ENCODE results near the gene GRN.

Gene GRN

DNA sequence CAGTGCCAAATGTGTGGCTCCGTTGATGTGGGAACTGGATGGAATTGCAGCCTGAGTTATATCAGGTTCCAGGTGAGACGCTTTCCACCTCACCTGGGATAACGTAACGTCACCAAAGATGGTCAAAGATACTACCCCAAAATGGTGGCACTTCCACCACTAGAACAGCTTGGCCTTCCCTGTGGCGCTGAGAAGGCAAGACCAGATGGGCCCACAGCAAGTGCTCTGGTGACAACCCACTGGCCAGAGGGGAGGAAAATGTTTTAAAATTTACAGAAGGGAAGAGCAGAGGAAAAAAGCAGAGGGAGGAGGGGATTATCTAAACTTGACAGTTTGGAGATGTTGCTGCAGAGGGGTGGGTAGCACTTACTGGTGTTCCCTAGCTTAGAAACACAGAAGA, 51.8 kb downstream of the GRN start:
- WGBS: 98% methylated on average over 3 of the region's 5 CpGs
- H2BK15ac ChIP-seq (ENCODE audit: low read depth, poor library complexity, severe bottlenecking): no peak overlapping the region
- H3K79me1 ChIP-seq (replicated peaks; ENCODE audit: low read length, poor library complexity, severe bottlenecking): peaks cover 28% of the 10 kb centered on the region
- no peak overlapping the region for H2AK5ac ChIP-seq (ENCODE audit: low read length, severe bottlenecking)
- no peak overlapping the region for H4K8ac ChIP-seq (ENCODE audit: low read length)
- H3K27ac ChIP-seq (ENCODE audit: low read length, poor library complexity, severe bottlenecking): no peak overlapping the region
- H2BK5ac ChIP-seq (ENCODE audit: low read depth, low read length, poor library complexity, severe bottlenecking): no peak overlapping the region
- peaks cover 43 to 68% of the 10 kb centered on the region in 2 experiments for H3K36me3 ChIP-seq (ENCODE audit: control insufficient read depth in 1 of 2, insufficient read depth in 2 of 2, low read depth in 1 of 2, low read length in 2 of 2)
- no peak overlapping the region for H3K4ac ChIP-seq (ENCODE audit: low read depth in 1 of 2, low read length in 2 of 2)
- no peak overlapping the region for H3K23ac ChIP-seq (ENCODE audit: low read length in 2 of 2)
- no peak overlapping the region for H3K14ac ChIP-seq (ENCODE audit: low read length in 2 of 2)
- H3K27me3 ChIP-seq (ENCODE audit: control insufficient read depth in 1 of 2, insufficient read depth in 1 of 2, low read length in 2 of 2): no peaks in the 10 kb centered on the region
- no peak overlapping the region for H3K4me2 ChIP-seq (ENCODE audit: low read length, poor library complexity, severe bottlenecking)
- H2BK120ac ChIP-seq (ENCODE audit: low read depth, low read length): no peak overlapping the region
- H3K9me3 ChIP-seq (ENCODE audit: control insufficient read depth, low read length): no peaks in the 10 kb centered on the region
- H4K91ac ChIP-seq (ENCODE audit: low read length): no peak overlapping the region
- no peak for DNase-seq
- H2BK12ac ChIP-seq (ENCODE audit: low read length in 2 of 2): no peak overlapping the region
- peaks cover 5% of the 10 kb centered on the region for H3K4me1 ChIP-seq (ENCODE audit: control insufficient read depth, insufficient read depth, low read depth, low read length)
- no peak overlapping the region for H3K9ac ChIP-seq (ENCODE audit: low read length)
- no peak overlapping the region for H3K18ac ChIP-seq (ENCODE audit: low read depth in 1 of 2, low read length in 2 of 2)
- H3K4me3 ChIP-seq (ENCODE audit: insufficient read depth in 1 of 2, low read depth in 1 of 2, low read length in 2 of 2): no peak overlapping the region
- no peak overlapping the region for H2AFZ ChIP-seq (ENCODE audit: low read depth, low read length)

DNA sequence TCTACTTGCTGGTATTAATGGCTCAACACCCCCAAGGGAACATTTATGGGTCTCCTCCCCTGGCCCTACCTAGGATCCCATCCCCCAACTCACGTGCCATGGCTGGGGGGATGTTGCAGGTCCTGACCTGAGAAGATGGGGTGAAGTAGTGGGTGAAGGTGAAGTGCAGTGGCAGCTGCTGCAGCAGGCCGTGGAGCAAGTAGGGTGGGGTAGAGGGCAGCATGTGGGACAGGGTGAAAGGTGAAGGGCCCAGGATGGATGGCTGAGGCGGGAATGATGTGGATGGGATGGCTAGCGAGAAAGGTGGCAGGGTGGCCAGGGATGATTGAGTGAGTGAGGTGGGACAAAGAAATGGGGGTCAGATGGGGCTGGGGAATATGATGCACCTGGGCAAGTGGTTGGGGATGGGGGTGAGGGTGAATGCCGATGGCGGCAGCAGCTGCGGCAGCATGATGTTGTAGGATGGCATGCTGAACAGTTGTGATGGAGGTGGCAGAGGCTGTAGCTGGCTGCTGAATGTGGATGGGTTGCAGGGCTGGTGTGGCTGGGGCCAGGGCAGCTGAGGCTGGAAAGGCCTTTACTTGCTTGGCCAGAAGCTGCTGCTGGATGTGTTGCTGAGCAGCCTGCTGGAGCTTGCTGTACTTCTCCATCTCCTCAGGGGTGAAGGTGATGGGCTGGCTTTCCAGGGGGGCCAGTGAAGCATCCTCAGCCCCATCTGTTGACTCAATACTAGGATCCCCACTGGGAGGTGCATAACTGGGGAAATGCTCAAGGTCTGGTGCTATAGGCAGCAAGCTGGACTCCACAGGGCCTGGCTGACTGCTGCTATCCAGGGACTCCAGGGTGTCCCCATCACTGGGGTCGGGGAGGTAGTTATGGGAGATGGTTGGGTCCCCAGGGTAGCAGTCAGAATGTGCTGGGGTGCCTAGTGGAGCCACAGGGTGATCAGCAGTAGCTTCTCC, 52.7 kb downstream of the GRN start:
- Histone ChIP-seq H3K9me3 (ENCODE audit: control insufficient read depth, low read length) (no peaks in the 10 kb centered on the region), H2BK5ac (ENCODE audit: low read depth, low read length, poor library complexity, severe bottlenecking) (no peak overlapping the region), H3K27me3 (ENCODE audit: control insufficient read depth in 1 of 2, insufficient read depth in 1 of 2, low read length in 2 of 2) (no peaks in the 10 kb centered on the region), H3K4me3 (ENCODE audit: insufficient read depth in 1 of 2, low read depth in 1 of 2, low read length in 2 of 2) (no peak overlapping the region), H2BK120ac (ENCODE audit: low read depth, low read length) (no peak overlapping the region), H3K4me2 (ENCODE audit: low read length, poor library complexity, severe bottlenecking) (no peak overlapping the region), H2AK5ac (ENCODE audit: low read length, severe bottlenecking) (no peak overlapping the region), H3K27ac (ENCODE audit: low read length, poor library complexity, severe bottlenecking) (no peak overlapping the region), H3K9ac (ENCODE audit: low read length) (no peak overlapping the region), H4K91ac (ENCODE audit: low read length) (peak overlapping the region; percentile 10), H2BK12ac (ENCODE audit: low read length in 2 of 2) (no peak overlapping the region), H3K79me1 (replicated peaks; ENCODE audit: low read length, poor library complexity, severe bottlenecking) (peaks cover 28% of the 10 kb centered on the region), H3K4ac (ENCODE audit: low read depth in 1 of 2, low read length in 2 of 2) (no peak overlapping the region), H3K23ac (ENCODE audit: low read length in 2 of 2) (peak overlapping the region in 1 of 2 experiments; percentile 56), H3K36me3 (ENCODE audit: control insufficient read depth in 1 of 2, insufficient read depth in 2 of 2, low read depth in 1 of 2, low read length in 2 of 2) (peaks cover 43 to 74% of the 10 kb centered on the region in 2 experiments), H2BK15ac (ENCODE audit: low read depth, poor library complexity, severe bottlenecking) (no peak overlapping the region), H3K14ac (ENCODE audit: low read length in 2 of 2) (no peak overlapping the region), H3K4me1 (ENCODE audit: control insufficient read depth, insufficient read depth, low read depth, low read length) (peaks cover 5% of the 10 kb centered on the region), H3K18ac (ENCODE audit: low read depth in 1 of 2, low read length in 2 of 2) (no peak overlapping the region), H4K8ac (ENCODE audit: low read length) (no peak overlapping the region), H2AFZ (ENCODE audit: low read depth, low read length) (no peak overlapping the region)
- DNase-seq: no peak
- WGBS: 96% methylated on average over 8 of the region's 8 CpGs

DNA sequence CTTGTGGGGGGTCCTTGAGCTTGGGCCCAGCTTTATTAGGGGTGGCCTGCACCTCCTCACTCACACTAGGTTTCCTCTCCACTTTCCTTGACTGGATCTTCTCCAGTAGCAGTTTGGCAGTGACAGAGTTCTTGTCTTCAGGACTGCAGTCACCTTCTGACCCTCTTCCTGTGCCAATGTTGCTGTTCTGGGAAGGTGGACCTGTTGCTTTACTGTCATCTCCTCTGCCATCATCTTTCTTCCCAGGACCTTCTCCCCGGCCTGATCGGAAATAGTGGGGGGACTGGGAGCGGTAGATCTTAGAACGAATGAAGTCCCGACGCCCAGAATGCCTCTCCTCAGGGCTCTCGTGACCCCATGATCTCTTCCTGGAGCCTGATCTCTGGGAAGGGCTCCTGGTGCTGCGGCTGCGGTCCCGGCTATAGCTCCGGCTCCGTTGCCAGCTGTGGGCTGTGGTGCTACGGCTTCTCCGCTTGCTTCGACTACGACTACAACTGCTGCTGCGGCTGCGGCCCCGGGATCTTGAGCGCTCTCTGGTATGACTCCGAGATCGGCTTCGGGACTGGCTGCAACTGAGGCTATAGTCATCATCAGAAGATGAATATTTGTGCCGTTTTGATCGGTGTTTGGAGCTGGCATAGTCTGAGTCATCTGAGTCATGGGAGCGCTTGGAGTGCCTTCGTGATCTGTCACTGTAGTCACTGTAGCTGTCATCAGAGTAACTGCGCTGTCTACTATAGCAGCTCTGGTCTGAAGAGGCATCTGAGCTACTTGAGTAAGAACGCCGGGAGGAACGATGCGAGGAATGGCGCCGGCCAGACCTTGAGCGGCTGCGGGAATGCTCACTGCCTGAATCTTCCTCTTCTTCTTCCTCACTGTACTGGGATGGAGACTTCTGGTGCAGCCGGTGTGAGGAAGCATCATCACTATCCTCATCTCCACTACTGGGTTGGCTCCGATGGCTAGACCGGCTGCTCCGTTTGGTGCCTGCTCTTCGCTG, 53.9 kb downstream of the GRN start:
- H3K27ac ChIP-seq (ENCODE audit: low read length, poor library complexity, severe bottlenecking): no peak overlapping the region

More for the DNA sequence above, 53.9 kb downstream of the GRN start:
- Histone ChIP-seq H3K4me3 (ENCODE audit: insufficient read depth in 1 of 2, low read depth in 1 of 2, low read length in 2 of 2) (no peak overlapping the region), H2BK15ac (ENCODE audit: low read depth, poor library complexity, severe bottlenecking) (no peak overlapping the region), H3K27me3 (ENCODE audit: control insufficient read depth in 1 of 2, insufficient read depth in 1 of 2, low read length in 2 of 2) (no peaks in the 10 kb centered on the region), H4K91ac (ENCODE audit: low read length) (peak overlapping the region; percentile 9), H3K4me1 (ENCODE audit: control insufficient read depth, insufficient read depth, low read depth, low read length) (peaks cover 5% of the 10 kb centered on the region), H4K8ac (ENCODE audit: low read length) (peak overlapping the region; percentile 32), H2AFZ (ENCODE audit: low read depth, low read length) (no peak overlapping the region), H3K4ac (ENCODE audit: low read depth in 1 of 2, low read length in 2 of 2) (no peak overlapping the region), H3K36me3 (ENCODE audit: control insufficient read depth in 1 of 2, insufficient read depth in 2 of 2, low read depth in 1 of 2, low read length in 2 of 2) (peaks cover 47 to 82% of the 10 kb centered on the region in 2 experiments), H3K79me1 (replicated peaks; ENCODE audit: low read length, poor library complexity, severe bottlenecking) (peaks cover 31% of the 10 kb centered on the region), H3K18ac (ENCODE audit: low read depth in 1 of 2, low read length in 2 of 2) (no peak overlapping the region), H3K4me2 (ENCODE audit: low read length, poor library complexity, severe bottlenecking) (no peak overlapping the region), H3K9ac (ENCODE audit: low read length) (no peak overlapping the region), H3K14ac (ENCODE audit: low read length in 2 of 2) (no peak overlapping the region), H3K9me3 (ENCODE audit: control insufficient read depth, low read length) (no peaks in the 10 kb centered on the region), H2AK5ac (ENCODE audit: low read length, severe bottlenecking) (no peak overlapping the region), H2BK120ac (ENCODE audit: low read depth, low read length) (no peak overlapping the region), H2BK5ac (ENCODE audit: low read depth, low read length, poor library complexity, severe bottlenecking) (no peak overlapping the region), H2BK12ac (ENCODE audit: low read length in 2 of 2) (no peak overlapping the region), H3K23ac (ENCODE audit: low read length in 2 of 2) (no peak overlapping the region)
- WGBS: 97% methylated on average over 41 of the region's 41 CpGs
- no peak for DNase-seq
